OCI-M2 (cell line): Measurements from ENCODE around the gene SEC23B.

Experiments
- DNase-seq: peaks from one replicate; lab custom pipeline; 2025; ENCODE audit not compliant: unreplicated experiment; lab: John Stamatoyannopoulos, UW

The SEC23B gene

DNA sequence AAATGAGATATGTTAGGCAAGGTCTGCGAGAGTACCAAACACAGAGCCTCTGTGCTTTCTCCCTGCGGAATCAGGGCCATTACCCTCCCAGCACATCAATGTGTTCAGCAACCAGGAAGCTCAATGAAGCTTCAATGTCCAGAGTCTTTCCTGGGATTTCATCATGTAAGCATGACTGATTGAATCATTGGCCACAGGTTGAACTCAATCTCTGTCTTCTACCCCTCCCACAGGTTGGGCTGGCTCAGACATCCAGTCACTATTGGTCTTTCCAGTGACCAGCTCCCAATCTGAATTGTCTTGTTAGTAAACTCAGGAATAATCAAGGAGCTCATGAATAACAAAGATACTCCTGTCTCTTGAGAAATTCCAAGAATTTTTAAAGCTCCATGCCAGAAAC, 77.4 kb downstream of the SEC23B start:
- no peak for DNase-seq

DNA sequence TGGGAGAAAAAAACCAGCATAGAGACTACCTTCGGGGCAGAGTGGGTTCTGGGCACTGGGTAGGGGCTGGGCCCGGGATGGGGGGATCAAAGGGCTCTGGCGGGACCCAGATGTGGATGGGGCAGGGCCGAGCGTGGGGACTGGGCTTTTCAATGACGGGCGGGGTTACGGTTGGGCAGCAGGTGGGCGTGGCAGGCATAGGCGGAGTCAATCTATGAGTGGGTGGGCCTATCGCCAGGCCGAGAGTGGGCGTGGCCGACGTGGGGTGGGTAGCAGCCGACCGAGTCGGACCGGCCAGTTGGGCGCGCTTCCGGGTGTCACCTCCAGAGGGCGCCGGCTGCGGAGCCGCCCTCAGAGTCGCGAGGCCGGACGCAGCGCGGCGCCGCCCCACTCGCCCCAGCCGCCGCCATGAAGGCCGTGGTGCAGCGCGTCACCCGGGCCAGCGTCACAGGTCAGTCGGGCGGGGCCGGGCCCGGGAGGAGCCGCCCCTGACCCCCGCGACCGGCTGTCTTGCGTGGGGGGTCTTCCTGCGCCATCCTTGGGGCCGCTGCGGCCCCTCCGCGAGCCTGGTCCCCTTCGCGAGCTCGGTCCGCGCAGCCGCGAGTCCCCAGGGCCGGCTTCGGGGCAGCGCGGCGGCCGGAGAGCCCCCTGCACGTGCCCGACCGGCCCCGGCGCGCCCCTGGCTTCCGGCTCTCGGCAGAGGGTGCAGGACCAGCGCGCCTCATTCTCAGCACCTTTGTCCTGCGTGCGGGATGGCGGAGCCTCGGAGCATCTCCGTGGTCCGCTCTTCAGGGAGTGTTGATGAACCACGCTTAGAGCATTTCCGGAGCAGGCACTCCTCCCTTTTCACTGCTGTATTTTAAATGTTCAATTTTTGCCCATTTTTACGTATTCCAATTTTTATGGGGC, 80.2 kb downstream of the SEC23B start, which contains the start of gene DTD1:
DTD1 (plus strand) TSS at position 390 of the 909 bp plus-strand sequence; CDS start at position 409, 19 bp downstream.
- DNase-seq: peak; percentile 58

DNA sequence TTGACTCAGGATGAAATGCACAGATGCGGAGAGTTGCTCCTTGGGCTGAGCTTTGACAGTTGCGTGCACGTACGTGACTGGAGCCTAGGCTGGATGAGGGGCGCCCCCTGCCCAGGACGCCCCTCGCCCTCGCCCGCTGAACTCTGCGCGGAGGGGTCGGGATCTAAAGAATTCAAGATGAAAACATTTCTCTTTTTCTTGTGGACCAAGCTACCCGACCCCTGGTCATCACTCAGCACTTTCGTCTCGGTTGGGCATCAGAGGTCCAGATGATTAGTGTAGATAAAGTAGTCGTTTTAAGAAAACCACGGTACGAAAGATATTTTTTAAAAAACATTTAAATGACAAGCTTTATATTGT, 80.8 kb downstream of the SEC23B start:
- no peak for DNase-seq

DNA sequence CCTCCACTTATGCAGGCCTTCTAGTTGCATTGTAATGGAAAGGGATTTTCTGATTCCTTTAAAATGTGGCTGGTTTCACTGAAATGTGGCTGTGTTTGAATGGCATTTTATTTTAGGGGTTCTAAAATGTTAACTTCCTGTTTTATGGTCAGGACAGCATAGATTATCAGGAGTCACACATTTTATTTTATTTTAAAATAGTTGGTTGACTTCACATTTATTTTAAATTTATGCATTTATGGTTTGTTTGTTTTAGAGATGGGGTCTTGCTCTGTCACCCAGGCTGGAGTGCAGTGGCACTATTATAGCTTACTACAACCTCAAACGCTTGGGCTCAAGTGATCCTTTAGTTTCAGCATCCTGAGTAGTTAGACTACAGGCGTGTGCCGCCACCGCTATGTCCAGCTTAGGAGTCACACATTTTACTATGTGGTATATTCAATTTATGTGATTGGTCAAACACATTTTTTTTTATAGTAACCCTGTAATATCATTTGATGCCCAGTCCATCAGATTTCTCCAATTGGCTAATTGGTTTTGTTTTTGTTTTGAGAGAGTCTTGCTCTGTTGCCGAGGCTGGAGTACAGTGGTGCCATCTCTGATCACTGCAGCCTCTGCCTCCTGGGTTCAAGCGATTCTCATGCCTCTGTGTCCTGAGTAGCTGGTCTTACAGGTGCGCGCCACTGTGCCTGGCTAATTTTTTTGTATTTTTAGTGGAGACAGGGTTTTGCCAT, 82.4 kb downstream of the SEC23B start:
- no peak for DNase-seq

DNA sequence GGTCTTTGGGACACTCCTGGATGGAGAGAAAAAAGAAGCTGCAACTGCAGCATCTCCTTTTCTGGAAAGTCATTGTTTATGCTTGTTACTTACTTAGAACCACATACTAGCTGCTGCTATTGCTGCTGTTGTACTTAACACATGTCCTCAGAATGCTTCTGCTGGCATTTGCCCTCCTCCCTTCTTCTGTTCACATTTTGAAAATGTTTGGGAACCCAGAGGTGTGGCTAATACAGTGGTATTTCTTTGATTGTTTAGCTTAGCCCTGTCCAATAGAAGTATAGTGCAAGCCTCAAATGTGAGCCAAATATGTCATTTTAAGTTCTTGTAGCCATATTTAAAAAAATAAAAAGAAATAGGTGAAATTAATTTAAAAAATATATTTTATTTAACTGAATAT, 88.5 kb downstream of the SEC23B start:
- no peak for DNase-seq

DNA sequence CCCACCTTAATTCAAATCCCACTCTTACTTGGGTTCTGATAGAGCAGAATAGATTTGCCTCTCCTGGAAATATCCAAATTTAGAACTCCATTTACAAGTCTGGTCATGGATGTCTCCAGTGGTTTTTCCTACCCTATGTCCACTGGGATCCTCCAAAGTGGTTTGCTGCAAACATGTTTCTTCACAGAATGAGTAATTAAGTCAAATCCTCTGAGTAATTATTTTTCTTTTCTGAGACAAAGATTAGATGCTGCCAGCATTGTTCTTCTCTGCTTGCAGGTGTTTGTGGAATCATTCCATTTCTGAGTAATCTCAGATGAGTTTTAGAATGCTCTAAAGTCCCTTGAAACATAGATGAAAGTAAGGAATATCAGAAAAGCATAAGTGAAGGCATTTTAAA, 102.0 kb downstream of the SEC23B start:
- no peak for DNase-seq
